DND-41 (cell line): ENCODE data around the gene TRPV5.

Experiments used
- EZH2 ChIP-seq: IDR thresholded peaks from 3 replicates; pipeline ENCODE4 v1.6.1; 2012; ENCODE audit warnings: borderline replicate concordance, low read depth, mild to moderate bottlenecking, moderate library complexity, low read length, inconsistent platforms; ENCODE audit not compliant: severe bottlenecking
- TF ChIP-seq, protein P1 (sequence below): IDR thresholded peaks from 2 replicates; pipeline ENCODE4 v1.5.1; 2012; ENCODE audit warnings: borderline replicate concordance, low read length, moderate library complexity, mild to moderate bottlenecking; ENCODE audit not compliant: poor library complexity, severe bottlenecking; ENCODE audit errors: extremely low read depth

DNA sequence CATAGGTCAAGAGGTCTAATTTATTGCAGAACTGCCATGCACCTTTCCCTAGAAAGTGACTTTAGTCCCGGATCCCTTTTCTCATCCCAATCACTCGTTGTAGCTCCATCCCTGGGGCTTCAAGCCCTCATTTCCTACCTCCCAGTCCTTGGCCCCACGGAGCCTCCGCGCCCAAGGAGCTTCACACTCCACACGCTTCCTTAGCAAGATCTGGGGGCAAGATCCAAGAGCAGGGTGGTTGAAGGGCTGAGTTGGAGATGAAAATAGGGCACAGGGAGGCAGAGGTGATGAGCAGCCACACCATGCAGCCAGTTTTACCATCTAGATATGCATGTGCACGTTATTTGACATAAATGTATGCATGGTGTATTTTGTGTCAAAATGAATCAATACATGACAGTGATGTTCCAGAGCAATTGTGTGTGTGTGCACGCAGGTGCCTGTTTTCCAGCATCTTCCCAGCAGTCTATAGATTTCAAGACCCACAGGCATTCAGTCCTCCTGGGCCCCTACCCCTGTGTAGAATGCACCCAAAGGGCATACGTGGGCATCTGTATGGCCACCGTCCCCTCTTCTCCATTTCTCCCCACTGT, 42.0 kb downstream of the TRPV5 start:
- TF ChIP-seq, protein P1, sequence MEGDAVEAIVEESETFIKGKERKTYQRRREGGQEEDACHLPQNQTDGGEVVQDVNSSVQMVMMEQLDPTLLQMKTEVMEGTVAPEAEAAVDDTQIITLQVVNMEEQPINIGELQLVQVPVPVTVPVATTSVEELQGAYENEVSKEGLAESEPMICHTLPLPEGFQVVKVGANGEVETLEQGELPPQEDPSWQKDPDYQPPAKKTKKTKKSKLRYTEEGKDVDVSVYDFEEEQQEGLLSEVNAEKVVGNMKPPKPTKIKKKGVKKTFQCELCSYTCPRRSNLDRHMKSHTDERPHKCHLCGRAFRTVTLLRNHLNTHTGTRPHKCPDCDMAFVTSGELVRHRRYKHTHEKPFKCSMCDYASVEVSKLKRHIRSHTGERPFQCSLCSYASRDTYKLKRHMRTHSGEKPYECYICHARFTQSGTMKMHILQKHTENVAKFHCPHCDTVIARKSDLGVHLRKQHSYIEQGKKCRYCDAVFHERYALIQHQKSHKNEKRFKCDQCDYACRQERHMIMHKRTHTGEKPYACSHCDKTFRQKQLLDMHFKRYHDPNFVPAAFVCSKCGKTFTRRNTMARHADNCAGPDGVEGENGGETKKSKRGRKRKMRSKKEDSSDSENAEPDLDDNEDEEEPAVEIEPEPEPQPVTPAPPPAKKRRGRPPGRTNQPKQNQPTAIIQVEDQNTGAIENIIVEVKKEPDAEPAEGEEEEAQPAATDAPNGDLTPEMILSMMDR, result no peak
- TF ChIP-seq EZH2, result no peak
